Vagina (tissue), 2 donors: Measurements from ENCODE around the gene RASA3. TPM values are rescaled to one million over a fixed set of nuclear protein-coding genes. Genes with fewer than 3 reads are reported as not detected.

Source experiments
- DNase-seq, 2 donors: peaks; one replicate each; pipeline ENCODE4 v3.0.0-alpha.2; 2017; ENCODE audit errors: extremely low spot score in 2 of 2
- H3K27ac ChIP-seq: fragments of 200-600 bp; sonication (generic); one replicate; pipeline ENCODE4 v1.5.1; 2019
- H3K27me3 ChIP-seq: fragments of 200-600 bp; sonication (generic); one replicate; pipeline ENCODE4 v1.5.1; 2019
- H3K36me3 ChIP-seq, 2 donors: fragments of 200-600 bp; sonication (generic); one replicate each; pipeline ENCODE4 v1.5.1; 2017 to 2019
- H3K4me1 ChIP-seq: fragments of 200-600 bp; sonication (generic); one replicate; pipeline ENCODE4 v1.5.1; 2019
- H3K4me3 ChIP-seq, 2 donors: fragments of 200-600 bp; sonication (generic); 1 replicate in 1 of 2; 2 replicates in 1 of 2; pipeline ENCODE4 v1.5.1; 2016 to 2019
- H3K9me3 ChIP-seq: fragments of 200-600 bp; sonication (generic); one replicate; pipeline ENCODE4 v1.5.1; 2019
- POLR2A ChIP-seq, 2 donors: fragments of 450-650 bp; IDR thresholded peaks; one replicate each; pipeline ENCODE4 v1.6.1; 2017; ENCODE audit warnings: antibody characterized with exemption in 2 of 2, mild to moderate bottlenecking in 2 of 2, moderate library complexity in 2 of 2
- POLR2AphosphoS5 ChIP-seq, 2 donors: sonication (generic); formaldehyde crosslinking; IDR thresholded peaks; one replicate each; pipeline ENCODE4 v1.9.0; 2017; ENCODE audit warnings: antibody characterized with exemption in 2 of 2, mild to moderate bottlenecking in 2 of 2, low read depth in 1 of 2; ENCODE audit not compliant: insufficient read depth in 1 of 2
- intact Hi-C: fragments of 100-400 bp; cut with DNase I; formaldehyde crosslinking; loops from one replicate; pipeline ENCODE4 v1.15.1; 2023
- total RNA-seq: library from RNA; depleted of rRNA; stranded (reverse); fragments of >200 nt; gene quantifications from one replicate; pipeline ENCODE4 v1.2.3, GENCODE V29; 2016
- TF ChIP-seq, protein P1 (sequence below), 3 experiments: fragments of 450-650 bp in 2 of 3; fragments of 200-600 bp in 1 of 3; sonication (generic) in 1 of 3; IDR thresholded peaks; one replicate each; pipeline ENCODE4 v1.5.1; 2017 to 2019; ENCODE audit warnings: antibody characterized with exemption in 3 of 3, mild to moderate bottlenecking in 2 of 3, moderate library complexity in 2 of 3

The RASA3 gene
- total RNA-seq, 1 donor from 2014 or later: 19.6 TPM

DNA sequence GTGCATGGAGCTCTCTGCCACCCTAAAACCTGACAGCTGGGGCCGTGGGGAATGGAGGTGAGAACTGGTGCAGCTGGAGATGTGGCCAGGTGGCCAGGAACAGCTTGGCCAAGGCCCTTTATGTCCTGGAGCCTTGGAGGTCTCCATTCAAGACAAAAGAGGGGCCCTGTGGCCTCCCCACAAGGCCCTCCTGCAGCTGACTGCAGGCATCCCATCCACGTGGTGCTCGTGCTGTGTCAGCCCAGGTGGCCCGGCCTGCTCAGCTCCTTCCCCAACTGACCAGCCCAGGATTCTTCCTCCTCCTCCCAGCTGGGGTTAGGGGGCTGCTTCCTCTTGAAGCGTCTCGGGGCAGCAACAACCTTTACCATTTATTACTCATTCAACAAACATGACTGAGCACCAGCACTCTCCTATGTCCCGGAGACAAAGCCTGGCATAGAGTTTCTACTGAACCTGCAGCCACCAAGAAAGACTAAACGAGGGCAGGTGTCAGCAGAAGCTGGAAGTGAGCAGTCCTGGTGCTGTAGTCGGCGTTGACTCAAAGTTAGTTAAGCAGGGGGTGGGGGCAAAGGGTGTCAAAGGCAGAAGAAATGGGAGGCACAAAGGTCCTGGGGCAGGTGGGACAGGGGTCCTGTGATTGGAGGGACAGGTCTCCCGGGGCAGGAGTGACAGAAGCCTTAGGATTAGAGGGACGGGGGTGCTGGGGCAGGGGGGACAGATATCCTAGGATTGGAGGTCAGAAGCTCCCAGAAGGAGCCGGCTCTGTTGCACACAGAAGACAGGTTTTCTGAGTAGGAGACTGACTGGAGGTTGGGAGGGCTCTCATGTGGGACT is 135.3 kb downstream of the RASA3 start:
- Histone ChIP-seq H3K27ac (no peak overlapping the region), H3K4me3 (no peak overlapping the region), H3K4me1 (peaks cover 10% of the 10 kb centered on the region), H3K36me3 (peaks cover 0 to 8% of the 10 kb centered on the region in 2 donors), H3K27me3 (no peaks in the 10 kb centered on the region), H3K9me3 (no peaks in the 10 kb centered on the region)
- DNase-seq: no peak
- intact Hi-C loops: no loop called here
- TF ChIP-seq POLR2AphosphoS5 (IDR thresholded peaks at IDR 0.05; ENCODE audit: insufficient read depth in 1 of 2, low read depth in 1 of 2) (no peak), POLR2A (IDR thresholded peaks at IDR 0.05) (no peak)
- TF ChIP-seq, protein P1, sequence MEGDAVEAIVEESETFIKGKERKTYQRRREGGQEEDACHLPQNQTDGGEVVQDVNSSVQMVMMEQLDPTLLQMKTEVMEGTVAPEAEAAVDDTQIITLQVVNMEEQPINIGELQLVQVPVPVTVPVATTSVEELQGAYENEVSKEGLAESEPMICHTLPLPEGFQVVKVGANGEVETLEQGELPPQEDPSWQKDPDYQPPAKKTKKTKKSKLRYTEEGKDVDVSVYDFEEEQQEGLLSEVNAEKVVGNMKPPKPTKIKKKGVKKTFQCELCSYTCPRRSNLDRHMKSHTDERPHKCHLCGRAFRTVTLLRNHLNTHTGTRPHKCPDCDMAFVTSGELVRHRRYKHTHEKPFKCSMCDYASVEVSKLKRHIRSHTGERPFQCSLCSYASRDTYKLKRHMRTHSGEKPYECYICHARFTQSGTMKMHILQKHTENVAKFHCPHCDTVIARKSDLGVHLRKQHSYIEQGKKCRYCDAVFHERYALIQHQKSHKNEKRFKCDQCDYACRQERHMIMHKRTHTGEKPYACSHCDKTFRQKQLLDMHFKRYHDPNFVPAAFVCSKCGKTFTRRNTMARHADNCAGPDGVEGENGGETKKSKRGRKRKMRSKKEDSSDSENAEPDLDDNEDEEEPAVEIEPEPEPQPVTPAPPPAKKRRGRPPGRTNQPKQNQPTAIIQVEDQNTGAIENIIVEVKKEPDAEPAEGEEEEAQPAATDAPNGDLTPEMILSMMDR (IDR thresholded peaks at IDR 0.05): no peak

- H3K27ac ChIP-seq: no peak overlapping the region
- no peak overlapping the region for H3K4me3 ChIP-seq
- TF ChIP-seq, protein P1 (IDR thresholded peaks at IDR 0.05): no peak
- TF ChIP-seq POLR2AphosphoS5 (IDR thresholded peaks at IDR 0.05; ENCODE audit: insufficient read depth in 1 of 2, low read depth in 1 of 2) (no peak), POLR2A (IDR thresholded peaks at IDR 0.05) (no peak)
- no peak for DNase-seq
- H3K9me3 ChIP-seq: no peaks in the 10 kb centered on the region
- peaks cover 10% of the 10 kb centered on the region for H3K4me1 ChIP-seq
- H3K27me3 ChIP-seq: no peaks in the 10 kb centered on the region
- intact Hi-C loops: no loop called here
- H3K36me3 ChIP-seq: peaks cover 0 to 16% of the 10 kb centered on the region in 2 donors
Observed at GRCh38 chr13:113996081-113996911, 136.1 kb downstream of the RASA3 start.

DNA sequence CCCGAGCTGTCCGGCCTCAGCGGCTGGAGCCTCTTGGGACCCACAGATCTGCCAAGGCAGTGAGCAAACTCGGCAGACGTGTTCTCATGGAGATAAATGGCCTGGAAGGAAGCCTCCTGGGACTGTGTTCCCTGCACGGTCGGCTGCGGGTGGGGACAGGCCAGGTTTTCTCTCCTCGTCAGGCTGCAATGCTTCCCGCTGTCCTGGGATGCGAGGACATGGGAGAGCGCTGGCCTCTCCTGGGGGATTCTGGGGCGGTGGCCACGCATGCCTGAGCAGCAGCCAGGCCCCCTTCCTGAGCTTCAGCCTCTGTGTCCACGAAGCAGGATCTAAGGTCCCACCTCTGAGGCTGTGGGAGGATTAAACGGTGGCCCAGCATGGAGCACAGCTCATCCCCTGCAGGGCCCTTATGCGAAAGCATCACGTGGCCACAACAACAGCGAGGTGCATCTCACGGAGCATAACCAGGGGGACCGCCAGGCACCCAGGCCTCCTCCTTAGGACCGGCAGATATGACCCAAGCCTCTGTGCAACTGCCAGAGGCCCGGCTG is 137.3 kb downstream of the RASA3 start:
- H3K4me3 ChIP-seq: no peak overlapping the region
- H3K27ac ChIP-seq: no peak overlapping the region
- H3K36me3 ChIP-seq: peaks cover 0 to 25% of the 10 kb centered on the region in 2 donors
- TF ChIP-seq POLR2A (IDR thresholded peaks at IDR 0.05): no peak
- peak in 1 of 2 donors; percentile 13 for TF ChIP-seq POLR2AphosphoS5 (IDR thresholded peaks at IDR 0.05; ENCODE audit: insufficient read depth in 1 of 2, low read depth in 1 of 2)
- TF ChIP-seq, protein P1 (IDR thresholded peaks at IDR 0.05): no peak
- H3K9me3 ChIP-seq: no peaks in the 10 kb centered on the region
- no peaks in the 10 kb centered on the region for H3K27me3 ChIP-seq
- DNase-seq: no peak
- H3K4me1 ChIP-seq: peaks cover 10% of the 10 kb centered on the region
- intact Hi-C loops: no loop called here

- DNase-seq: no peak
- H3K9me3 ChIP-seq: no peaks in the 10 kb centered on the region
- no peak overlapping the region for H3K4me3 ChIP-seq
- TF ChIP-seq, protein P1 (IDR thresholded peaks at IDR 0.05): no peak
- no peak for TF ChIP-seq POLR2A (IDR thresholded peaks at IDR 0.05)
- no peak for TF ChIP-seq POLR2AphosphoS5 (IDR thresholded peaks at IDR 0.05; ENCODE audit: insufficient read depth in 1 of 2, low read depth in 1 of 2)
- peaks cover 0 to 25% of the 10 kb centered on the region in 2 donors for H3K36me3 ChIP-seq
- intact Hi-C loops: no loop called here
- H3K27me3 ChIP-seq: no peaks in the 10 kb centered on the region
- H3K4me1 ChIP-seq: no peaks in the 10 kb centered on the region
- H3K27ac ChIP-seq: no peak overlapping the region
Observed at GRCh38 chr13:113992276-113993005, 140.0 kb downstream of the RASA3 start.
